ENCODE results near the gene EXTL1. TPM values are rescaled to one million over a fixed set of nuclear protein-coding genes. Genes with fewer than 3 reads are reported as not detected.

EXTL1 gene
- total RNA-seq, 1 experiment from 2014 or later: 0.06 TPM

- DNase-seq (ENCODE audit: low read depth): no peak
Observed at GRCh38 chr1:26070296-26070962, 48.9 kb downstream of the EXTL1 start.

DNA sequence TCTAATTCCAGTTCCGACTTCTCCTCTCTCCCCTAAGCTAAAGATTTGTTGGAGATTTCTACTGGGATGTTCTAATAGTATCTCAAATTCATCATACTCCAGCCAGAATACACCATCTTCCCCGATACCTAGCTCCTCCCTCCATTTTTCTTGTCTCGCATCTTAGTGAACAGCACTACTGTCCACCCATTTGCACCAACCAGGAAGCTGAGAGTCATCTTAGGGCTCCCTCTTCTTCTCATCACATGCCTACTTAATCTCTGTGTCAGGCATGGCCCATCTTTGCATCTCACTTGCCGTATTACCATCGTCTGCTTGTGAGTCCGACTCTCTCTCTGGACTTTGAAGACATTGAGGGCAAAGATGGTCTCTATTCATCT is 49.4 kb downstream of the EXTL1 start:
- no peak for DNase-seq (ENCODE audit: low read depth)

- DNase-seq (ENCODE audit: low read depth): no peak
Observed at GRCh38 chr1:26072305-26072704, 50.7 kb downstream of the EXTL1 start.

DNA sequence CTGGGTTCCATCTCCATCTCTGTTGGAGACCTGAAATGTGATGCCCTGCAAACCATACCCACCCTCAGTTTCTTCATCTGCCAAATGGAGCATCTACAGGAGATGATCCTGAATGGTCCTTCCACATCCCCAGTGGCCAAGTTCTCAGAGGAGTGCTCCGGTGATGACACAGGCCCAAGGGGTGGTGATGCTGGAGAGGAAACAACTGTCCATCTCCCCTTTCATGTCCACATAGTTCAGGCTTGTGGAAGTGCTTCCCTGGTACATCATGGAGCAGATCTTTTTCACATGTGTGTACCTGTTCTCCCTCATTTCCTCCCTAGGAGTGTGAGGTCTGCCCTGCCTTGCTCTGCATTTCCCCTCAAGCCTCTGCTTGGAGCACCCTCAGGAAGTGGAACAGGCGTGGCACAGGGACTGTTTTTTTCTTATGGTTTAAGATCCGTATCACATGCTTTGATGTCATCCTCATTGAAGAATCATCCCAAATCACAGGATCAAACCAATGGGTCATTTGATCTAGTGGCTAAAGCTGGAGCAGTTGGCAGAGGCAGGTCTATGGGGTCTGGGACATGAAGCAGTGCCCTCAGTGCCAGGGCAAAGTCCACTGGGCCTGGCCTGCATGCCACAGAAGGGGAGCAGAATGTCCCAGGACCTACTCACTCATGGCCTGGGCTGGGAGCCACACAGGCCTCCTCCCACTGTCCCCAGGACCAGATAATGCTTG is 54.0 kb downstream of the EXTL1 start:
- no peak for DNase-seq (ENCODE audit: low read depth)

GRCh38 chr1:26077524-26077923 is 55.9 kb downstream of the EXTL1 start:
- DNase-seq (ENCODE audit: low read depth): no peak

- no peak for DNase-seq (ENCODE audit: low read depth)
Observed at GRCh38 chr1:26078286-26079177, 57.0 kb downstream of the EXTL1 start.

- DNase-seq (ENCODE audit: low read depth): no peak
Observed at GRCh38 chr1:26079178-26079563, 57.6 kb downstream of the EXTL1 start.

DNA sequence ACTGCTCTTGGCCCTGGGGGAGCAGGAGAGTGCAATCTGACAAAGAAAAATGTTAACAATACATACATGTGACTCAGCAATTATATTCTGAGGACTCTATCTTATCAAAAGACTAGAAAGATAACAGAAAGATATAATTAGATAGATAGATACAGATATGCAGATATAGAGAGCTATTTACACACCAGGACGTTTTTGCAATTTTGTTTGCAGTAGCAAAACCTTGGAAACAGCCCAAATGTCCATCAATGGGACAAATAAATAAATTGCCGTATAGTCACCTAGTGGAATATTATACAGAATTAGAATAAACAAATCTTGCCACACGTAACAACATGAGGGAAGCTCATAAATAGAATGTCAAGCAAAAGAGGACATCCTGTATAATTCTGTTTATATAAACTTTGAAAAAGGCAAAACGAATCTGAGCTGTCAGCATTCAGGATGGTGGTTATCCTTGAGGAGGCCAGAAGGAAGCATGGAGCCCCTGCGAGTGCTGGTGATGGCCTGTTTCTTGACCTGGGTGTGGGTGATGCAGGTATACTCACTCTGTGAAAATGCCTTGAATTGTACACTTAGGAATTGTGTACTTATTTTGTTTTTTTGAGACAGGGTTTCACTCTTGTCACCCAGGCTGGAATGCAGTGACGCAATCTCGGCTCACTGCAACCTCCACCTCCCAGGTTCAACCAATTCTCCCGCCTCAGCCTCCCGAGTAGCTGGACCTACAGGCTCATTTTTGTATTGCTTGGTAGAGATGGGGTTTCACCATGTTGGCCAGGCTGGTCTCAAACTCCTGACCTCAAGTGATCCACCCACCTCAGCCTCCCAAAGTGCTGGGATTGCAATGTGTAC is 58.6 kb downstream of the EXTL1 start:
- DNase-seq (ENCODE audit: low read depth): no peak

DNA sequence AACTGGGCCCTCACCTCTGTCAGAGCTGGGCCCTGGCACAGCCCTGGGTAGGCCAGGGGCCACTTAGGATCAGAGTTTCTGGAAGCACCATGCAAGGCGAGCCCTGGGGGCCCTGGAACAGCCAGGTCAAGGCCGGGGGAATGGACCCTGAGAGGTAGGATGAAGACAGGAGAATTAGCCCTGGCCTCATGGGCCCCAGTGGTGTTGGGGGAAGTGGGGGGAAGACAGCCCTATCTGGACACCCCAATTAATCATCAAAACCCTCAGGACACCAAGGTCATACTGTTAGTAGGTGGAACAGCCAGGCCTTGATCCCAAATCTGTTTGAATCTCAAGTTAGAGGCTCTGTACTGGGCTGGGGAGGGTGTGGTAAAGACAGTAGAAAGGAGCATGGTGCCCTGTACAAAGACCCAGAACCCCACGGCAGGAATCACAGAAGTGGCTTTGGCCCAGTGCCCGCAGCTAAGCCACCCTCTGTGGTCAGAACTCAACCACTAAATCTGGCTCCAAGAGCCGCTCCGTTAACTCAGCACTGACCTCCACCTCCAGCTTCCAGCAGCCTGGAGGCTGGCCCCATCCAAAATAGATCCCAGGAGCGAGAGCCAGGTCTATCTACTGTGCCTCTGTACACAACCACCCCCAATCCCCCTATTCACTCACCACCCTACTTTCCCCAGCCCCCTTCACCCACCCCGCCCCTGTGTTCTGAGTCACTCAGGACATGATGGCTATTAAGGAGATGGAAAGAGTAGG is 59.9 kb downstream of the EXTL1 start:
- DNase-seq (ENCODE audit: low read depth): peak; percentile 38

- DNase-seq (ENCODE audit: low read depth): no peak
Observed at GRCh38 chr1:26082020-26082350, 60.4 kb downstream of the EXTL1 start.

- DNase-seq (ENCODE audit: low read depth): no peak
Observed at GRCh38 chr1:26083208-26083607, 61.6 kb downstream of the EXTL1 start.

DNA sequence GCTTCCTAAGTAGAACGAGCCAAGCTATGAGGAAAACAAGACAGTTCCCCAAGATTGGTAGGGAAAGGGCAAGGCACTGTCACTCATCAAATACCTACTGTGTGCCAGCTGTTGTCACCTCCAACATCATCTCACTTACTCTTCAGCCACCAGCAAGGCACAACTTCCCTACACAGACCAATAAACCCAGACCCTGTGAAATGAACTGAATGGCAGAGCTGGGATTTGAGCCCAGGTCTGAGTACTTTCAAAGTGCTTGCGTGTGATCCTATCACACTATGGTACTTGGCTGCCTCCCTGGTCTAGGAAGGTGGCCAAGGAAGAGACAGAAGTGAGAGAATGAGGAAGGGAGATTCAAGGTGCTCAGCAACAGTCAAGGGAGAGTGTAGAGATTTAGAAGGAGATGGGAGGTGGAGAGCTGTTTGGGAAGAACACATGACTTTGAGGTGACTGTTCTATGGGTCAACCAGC is 62.6 kb downstream of the EXTL1 start:
- no peak for DNase-seq (ENCODE audit: low read depth)

DNA sequence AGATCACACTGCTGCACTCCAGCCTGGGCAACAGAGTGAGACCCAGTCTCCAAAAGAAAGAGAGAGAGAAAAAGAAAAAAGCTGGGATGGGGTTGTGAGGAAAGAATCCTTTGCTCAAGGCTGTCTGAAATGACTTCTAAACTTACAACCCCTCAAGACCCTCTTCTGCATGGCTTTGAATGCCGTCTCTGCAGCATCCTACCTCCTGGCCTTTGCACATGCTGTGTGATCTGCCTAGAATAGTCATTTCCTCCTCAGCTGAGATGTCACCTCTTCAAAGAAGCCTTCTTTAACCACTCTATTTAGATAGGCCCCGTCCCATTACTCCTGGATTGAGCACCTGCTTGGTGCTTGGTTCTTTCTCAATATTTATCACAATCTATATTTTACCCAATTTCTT is 63.3 kb downstream of the EXTL1 start:
- no peak for DNase-seq (ENCODE audit: low read depth)

Other genes starting within 250 kb of the EXTL1 start
- 12.2 and 16.9 TPM in 2 replicates for gene SELENON, start 221.6 kb upstream of the EXTL1 start, total RNA-seq (2014; rRNA removed; shearing (Covaris generic))
- 30.7 and 41.7 TPM in 2 replicates for gene MTFR1L, start 201.8 kb upstream of the EXTL1 start, total RNA-seq (2014; rRNA removed; shearing (Covaris generic))
- gene AUNIP, start 162.3 kb upstream of the EXTL1 start, total RNA-seq (2014; rRNA removed; shearing (Covaris generic)): 9.4 and 20.4 TPM in 2 replicates
- 6.1 and 7.9 TPM in 2 replicates for gene PAQR7, start 146.1 kb upstream of the EXTL1 start, total RNA-seq (2014; rRNA removed; shearing (Covaris generic))
- 307 and 396 TPM in 2 replicates for gene STMN1, start 115.4 kb upstream of the EXTL1 start, total RNA-seq (2014; rRNA removed; shearing (Covaris generic))
- 7.7 and 9.0 TPM in 2 replicates for gene PAFAH2, start 23.7 kb upstream of the EXTL1 start, total RNA-seq (2014; rRNA removed; shearing (Covaris generic))
- gene SLC30A2, start 24.3 kb downstream of the EXTL1 start, total RNA-seq (2014; rRNA removed; shearing (Covaris generic)): 0.18 TPM in 1 of 2 replicates, not detected in the other
- not detected in 2 replicates for gene TRIM63, start 45.9 kb downstream of the EXTL1 start, total RNA-seq (2014; rRNA removed; shearing (Covaris generic))
- gene PDIK1L, start 90.0 kb downstream of the EXTL1 start, total RNA-seq (2014; rRNA removed; shearing (Covaris generic)): 9.4 and 12.2 TPM in 2 replicates
- gene FAM110D, start 137.3 kb downstream of the EXTL1 start, total RNA-seq (2014; rRNA removed; shearing (Covaris generic)): 0.51 TPM in 1 of 2 replicates, not detected in the other
- gene C1orf232, start 147.2 kb downstream of the EXTL1 start, total RNA-seq (2014; rRNA removed; shearing (Covaris generic)): not detected in 2 replicates
- 14.5 and 39.7 TPM in 2 replicates for gene ZNF593, start 148.1 kb downstream of the EXTL1 start, total RNA-seq (2014; rRNA removed; shearing (Covaris generic))
- gene ZNF593OS, start 150.1 kb downstream of the EXTL1 start, total RNA-seq (2014; rRNA removed; shearing (Covaris generic)): not detected in 2 replicates
- 1.3 TPM in 2 replicates for gene CNKSR1, start 155.7 kb downstream of the EXTL1 start, total RNA-seq (2014; rRNA removed; shearing (Covaris generic))
- gene CATSPER4, start 168.8 kb downstream of the EXTL1 start, total RNA-seq (2014; rRNA removed; shearing (Covaris generic)): not detected in 2 replicates
- 27.4 and 34.5 TPM in 2 replicates for gene CEP85, start 212.4 kb downstream of the EXTL1 start, total RNA-seq (2014; rRNA removed; shearing (Covaris generic))

All from Daoy (cell line).